HG02571 (cell line): ENCODE results near the gene MAPK6.

ENCODE experiments used
- ATAC-seq: cut with Tn5 transposase; IDR thresholded peaks from one replicate; pipeline ENCODE4 v1.9.1; 2021; ENCODE audit warnings: mild to moderate bottlenecking, moderate library complexity; ENCODE audit not compliant: unreplicated experiment

MAPK6 gene

GRCh38 chr15:52102463-52102862 lies 83.4 kb downstream of the MAPK6 start:
- ATAC-seq = no peak

GRCh38 chr15:52103217-52104207 lies 84.5 kb downstream of the MAPK6 start:
- ATAC-seq = peak; percentile 59

DNA sequence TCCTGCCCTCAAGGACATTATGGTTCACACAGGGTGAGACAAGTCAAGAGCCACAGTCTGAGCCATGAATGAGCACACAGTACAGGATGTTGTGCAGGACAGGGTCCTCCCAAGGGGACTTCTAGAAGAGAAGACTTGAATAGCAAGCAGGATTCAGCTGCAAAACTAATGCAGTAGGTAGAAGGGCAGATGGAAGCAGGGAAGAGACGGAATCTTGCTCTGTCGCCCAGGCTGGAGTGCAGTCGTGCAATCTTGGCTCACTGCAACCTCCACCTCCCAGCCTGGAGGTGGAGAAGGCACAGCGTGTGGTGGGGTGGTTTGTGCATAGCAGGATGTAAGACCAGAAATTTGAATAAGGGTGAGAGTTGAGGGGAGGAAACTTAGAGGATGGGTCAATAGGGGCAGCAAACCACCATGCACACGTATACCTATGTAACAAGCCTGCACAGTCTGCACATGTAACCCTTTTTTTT lies 85.5 kb downstream of the MAPK6 start:
- ATAC-seq = no peak

GRCh38 chr15:52105846-52106245 lies 86.8 kb downstream of the MAPK6 start:
- no peak for ATAC-seq

DNA sequence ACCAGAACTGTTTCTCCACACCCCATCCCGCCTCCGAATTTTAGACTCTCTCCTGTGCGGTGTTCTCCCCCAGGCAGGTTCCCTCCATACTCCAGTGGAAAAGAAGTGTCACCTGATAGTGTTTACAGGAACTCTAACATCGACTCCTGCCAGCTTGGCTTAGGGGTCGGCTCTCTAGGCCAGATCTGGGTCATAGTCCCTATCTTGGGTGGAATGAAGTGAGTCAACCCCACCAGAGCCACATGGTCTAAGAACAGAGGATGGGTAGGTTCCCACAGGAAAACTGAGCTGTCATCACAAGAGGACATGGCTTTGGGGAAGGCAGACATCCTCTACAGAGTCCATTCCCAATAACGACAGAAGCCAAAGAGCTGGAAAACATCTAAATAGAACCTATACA lies 87.6 kb downstream of the MAPK6 start:
- ATAC-seq = no peak

GRCh38 chr15:52107238-52107637 lies 88.2 kb downstream of the MAPK6 start:
- ATAC-seq = no peak

- ATAC-seq = peak; percentile 52
These were observed 90.8 kb downstream of the MAPK6 start for GRCh38 chr15:52109559-52110451.

DNA sequence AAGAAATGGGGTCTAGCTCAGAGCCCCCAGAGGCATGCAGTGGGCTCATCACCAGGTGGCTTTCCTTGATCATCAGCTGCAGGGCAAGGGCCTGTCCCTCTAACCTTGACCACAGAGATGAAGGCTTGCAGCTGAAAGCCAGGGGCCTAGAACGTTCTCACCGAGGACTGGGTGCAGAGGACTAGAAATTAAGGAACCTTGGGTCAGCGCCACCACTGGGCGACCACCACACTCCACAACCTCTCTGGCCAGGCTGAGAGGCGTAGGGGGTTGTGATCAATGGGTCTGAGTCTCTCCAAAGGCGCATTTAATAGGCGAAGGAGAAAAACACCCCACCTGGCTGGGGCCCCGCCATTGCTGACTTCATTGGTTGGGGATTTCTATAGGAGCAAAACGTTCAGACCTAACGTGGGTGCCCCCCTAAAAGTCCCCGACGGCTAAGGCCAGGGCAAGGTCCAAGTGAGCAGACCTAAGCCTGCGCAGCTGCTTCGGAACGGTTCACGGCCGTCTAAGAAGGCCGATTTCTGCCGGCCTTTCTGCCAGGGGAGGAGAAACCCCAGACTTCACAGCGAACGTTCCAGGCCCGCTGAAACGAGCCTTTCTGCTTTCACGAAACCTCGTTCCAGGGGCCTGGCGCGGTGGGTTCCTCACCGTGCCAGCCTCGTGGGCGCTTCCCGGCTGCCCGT lies 92.6 kb downstream of the MAPK6 start:
- ATAC-seq = no peak

- no peak for ATAC-seq
These were observed 93.3 kb downstream of the MAPK6 start for GRCh38 chr15:52112203-52112750.

GRCh38 chr15:52113235-52113634 lies 94.2 kb downstream of the MAPK6 start:
- no peak for ATAC-seq

- ATAC-seq = no peak
These were observed 94.7 kb downstream of the MAPK6 start for GRCh38 chr15:52113708-52114107.

DNA sequence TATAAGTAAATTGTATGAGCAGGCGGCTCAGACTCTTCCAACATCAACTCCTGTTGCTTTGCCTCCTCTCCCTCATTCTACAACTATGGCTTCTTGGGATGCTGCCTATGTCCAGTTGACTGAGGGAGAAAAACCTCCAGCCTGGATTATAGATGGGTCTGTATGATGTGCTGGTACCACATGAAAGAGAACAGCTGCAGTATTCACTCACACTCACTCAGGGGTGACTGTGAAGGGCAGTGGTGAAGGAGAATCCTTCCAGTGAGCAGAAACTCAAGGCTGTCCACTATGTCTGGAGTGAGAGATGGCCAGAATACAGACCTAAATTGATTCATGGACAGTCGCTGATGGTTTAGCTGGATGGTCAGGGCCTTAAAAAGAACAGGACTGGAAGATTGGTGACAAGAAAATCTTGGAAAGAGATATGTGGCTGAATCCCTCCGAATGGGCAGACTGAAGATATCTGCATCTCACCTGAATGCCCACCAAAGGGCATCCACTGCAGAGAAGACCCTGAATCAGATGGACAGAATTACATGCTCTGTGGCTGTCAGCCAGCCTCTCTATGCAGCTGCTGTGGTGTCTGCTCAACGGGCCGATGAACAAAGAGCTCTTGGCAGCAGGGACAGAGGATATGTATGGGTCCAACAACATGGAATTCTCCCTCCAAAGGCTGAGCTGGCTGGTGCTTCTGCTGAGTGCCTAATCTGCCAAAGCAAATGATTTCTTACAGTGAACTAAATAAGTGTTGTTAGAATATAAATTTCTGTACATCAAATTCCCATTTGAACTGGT lies 95.4 kb downstream of the MAPK6 start:
- no peak for ATAC-seq

GRCh38 chr15:52115598-52116427 lies 96.8 kb downstream of the MAPK6 start:
- ATAC-seq = no peak
